H9 (cell line): ENCODE data around the gene PHYH. TPM values are rescaled to one million over a fixed set of nuclear protein-coding genes. Genes with fewer than 3 reads are reported as not detected.

Experiments used
- DNase-seq: peaks from one replicate; pipeline ENCODE4 v3.0.0-alpha.2; 2017
- H2AFZ ChIP-seq: one replicate; pipeline ENCODE4 v1.6.1; 2013; ENCODE audit warnings: mild to moderate bottlenecking, low read length, control low read depth, moderate library complexity
- H2AK5ac ChIP-seq: 2 replicates; pipeline ENCODE4 v1.6.1; 2013; ENCODE audit warnings: low read length, control low read depth, mixed read lengths; ENCODE audit not compliant: insufficient read length
- H2BK120ac ChIP-seq: one replicate; pipeline ENCODE4 v1.6.1; 2013; ENCODE audit warnings: low read depth, mild to moderate bottlenecking, low read length, control low read depth, inconsistent platforms; ENCODE audit not compliant: poor library complexity, severe bottlenecking
- H2BK12ac ChIP-seq: 2 replicates; pipeline ENCODE4 v1.6.1; 2013; ENCODE audit warnings: low read length, control low read depth, mixed read lengths, low read depth; ENCODE audit not compliant: insufficient read length
- H2BK15ac ChIP-seq: 2 replicates; pipeline ENCODE4 v1.6.1; 2013; ENCODE audit warnings: low read depth, low read length, control low read depth
- H2BK20ac ChIP-seq: one replicate; pipeline ENCODE4 v1.6.1; 2013; ENCODE audit warnings: low read depth, mild to moderate bottlenecking, low read length, control low read depth, inconsistent platforms; ENCODE audit not compliant: poor library complexity, severe bottlenecking
- H2BK5ac ChIP-seq: 2 replicates; pipeline ENCODE4 v1.6.1; 2013; ENCODE audit warnings: low read length, control low read depth, mixed read lengths; ENCODE audit not compliant: insufficient read length
- H3K14ac ChIP-seq: 2 replicates; pipeline ENCODE4 v1.6.1; 2013; ENCODE audit warnings: low read length, control low read depth; ENCODE audit not compliant: insufficient read depth
- H3K18ac ChIP-seq: 2 replicates; pipeline ENCODE4 v1.6.1; 2013; ENCODE audit warnings: low read depth, mild to moderate bottlenecking, mixed read lengths, low read length, control low read depth; ENCODE audit not compliant: insufficient read length
- H3K23ac ChIP-seq: 2 replicates; pipeline ENCODE4 v1.6.1; 2013; ENCODE audit warnings: low read length, control low read depth, mixed read lengths, low read depth; ENCODE audit not compliant: insufficient read length
- H3K23me2 ChIP-seq: 2 replicates; pipeline ENCODE4 v1.6.1; 2013; ENCODE audit warnings: low read depth, mild to moderate bottlenecking, mixed read lengths, low read length, control low read depth; ENCODE audit not compliant: insufficient read length, poor library complexity, severe bottlenecking
- H3K27ac ChIP-seq: 2 replicates; pipeline ENCODE4 v1.5.1; 2013; ENCODE audit warnings: low read length, control low read depth, mixed read lengths, low read depth; ENCODE audit not compliant: insufficient read length
- H3K27me3 ChIP-seq: 2 replicates; pipeline ENCODE4 v1.6.1; 2013; ENCODE audit warnings: low read length, control low read depth, inconsistent platforms; ENCODE audit not compliant: insufficient read depth
- H3K4ac ChIP-seq: 2 replicates; pipeline ENCODE4 v1.6.1; 2013; ENCODE audit warnings: low read depth, mild to moderate bottlenecking, control low read depth, inconsistent platforms, low read length, moderate library complexity
- H3K4me1 ChIP-seq: 2 replicates; pipeline ENCODE4 v1.6.1; 2013; ENCODE audit warnings: low read length, control low read depth, inconsistent platforms; ENCODE audit not compliant: insufficient read depth
- H3K4me2 ChIP-seq: 2 replicates; pipeline ENCODE4 v1.6.1; 2013; ENCODE audit warnings: low read length, control low read depth, mixed read lengths; ENCODE audit not compliant: insufficient read length, insufficient read depth
- H3K56ac ChIP-seq: 2 replicates; pipeline ENCODE4 v1.6.1; 2013; ENCODE audit warnings: low read depth, mild to moderate bottlenecking, mixed read lengths, low read length, control low read depth; ENCODE audit not compliant: insufficient read length
- H3K79me1 ChIP-seq: 2 replicates; pipeline ENCODE4 v1.6.1; 2013; ENCODE audit warnings: low read depth, mild to moderate bottlenecking, moderate library complexity, low read length, control low read depth, inconsistent platforms; ENCODE audit not compliant: insufficient read depth, poor library complexity, severe bottlenecking
- H3K79me2 ChIP-seq: 2 replicates; pipeline ENCODE4 v1.6.1; 2013; ENCODE audit warnings: low read length, control low read depth, inconsistent platforms; ENCODE audit not compliant: insufficient read depth
- H3K9ac ChIP-seq: 2 replicates; pipeline ENCODE4 v1.6.1; 2013; ENCODE audit warnings: low read length, control low read depth, mixed read lengths; ENCODE audit not compliant: insufficient read length; ENCODE audit errors: extremely low read depth
- H3K9me3 ChIP-seq: one replicate; pipeline ENCODE4 v1.6.1; 2013; ENCODE audit warnings: low read depth, low read length, inconsistent platforms; ENCODE audit not compliant: control insufficient read depth
- H3T11ph ChIP-seq: one replicate; pipeline ENCODE4 v1.6.1; 2013; ENCODE audit warnings: mild to moderate bottlenecking, low read length, control low read depth, inconsistent platforms
- H4K20me1 ChIP-seq: one replicate; pipeline ENCODE4 v1.6.1; 2013; ENCODE audit not compliant: control insufficient read depth, insufficient read length, insufficient read depth
- H4K5ac ChIP-seq: 2 replicates; pipeline ENCODE4 v1.6.1; 2013; ENCODE audit warnings: low read depth, mild to moderate bottlenecking, mixed read lengths, low read length, control low read depth; ENCODE audit not compliant: insufficient read length
- H4K8ac ChIP-seq: replicated peaks from 2 replicates; pipeline ENCODE4 v1.6.1; 2013; ENCODE audit warnings: low read length, control low read depth, mixed read lengths, low read depth; ENCODE audit not compliant: insufficient read length
- H4K91ac ChIP-seq: 2 replicates; pipeline ENCODE4 v1.6.1; 2013; ENCODE audit warnings: low read depth, mild to moderate bottlenecking, moderate library complexity, mixed read lengths, low read length, control low read depth; ENCODE audit not compliant: insufficient read length
- H3K27ac Mint-ChIP-seq, 3 experiments: 2 replicates in 2 of 3; 3 replicates in 1 of 3; pipeline ENCODE4 v1.8.0; 2020 to 2021; ENCODE audit warnings: mixed read lengths in 3 of 3, mild to moderate bottlenecking in 1 of 3, moderate library complexity in 1 of 3
- H3K27me3 Mint-ChIP-seq: 2 replicates; pipeline ENCODE4 v1.8.0; 2021; ENCODE audit warnings: low read depth, mild to moderate bottlenecking, moderate library complexity, mixed read lengths
- H3K36me3 Mint-ChIP-seq, 3 experiments: 2 replicates in 2 of 3; 3 replicates in 1 of 3; pipeline ENCODE4 v1.8.0; 2020 to 2021; ENCODE audit warnings: low read depth in 3 of 3, mixed read lengths in 3 of 3; ENCODE audit not compliant: insufficient read depth in 1 of 3
- H3K4me1 Mint-ChIP-seq, 2 experiments: 2 replicates each; pipeline ENCODE4 v1.8.0; 2020; ENCODE audit warnings: mixed read lengths in 2 of 2
- H3K4me3 Mint-ChIP-seq, 2 experiments: 2 replicates in 1 of 2; 3 replicates in 1 of 2; pipeline ENCODE4 v1.8.0; 2020 to 2021; ENCODE audit warnings: mild to moderate bottlenecking in 2 of 2, mixed read lengths in 2 of 2, moderate library complexity in 1 of 2
- H3K9me3 Mint-ChIP-seq, 2 experiments: 2 replicates in 1 of 2; 3 replicates in 1 of 2; pipeline ENCODE4 v1.8.0; 2020; ENCODE audit warnings: mild to moderate bottlenecking in 2 of 2, mixed read lengths in 2 of 2, moderate library complexity in 1 of 2
- WGBS: extraction: QIAGEN DNeasy Blood & Tissue Kit; methylation state at CpG from one replicate; pipeline ENCODE4 v1.1.7; 2013; ENCODE audit warnings: missing lambda C conversion rate, low lambda C conversion rate, mixed read lengths; ENCODE audit not compliant: insufficient read length; ENCODE audit errors: extremely low coverage; 5-methylcytosine and 5-hydroxymethylcytosine counted together
- total RNA-seq: library from RNA; stranded (reverse); gene quantifications from 2 replicates; pipeline ENCODE4 v1.2.1, GENCODE V29; 2021
- TF ChIP-seq, protein P1 (sequence below): fragments of 200-600 bp; sonication (generic); conservative IDR thresholded peaks from 3 replicates; pipeline ENCODE4 v1.8.0; 2021; ENCODE audit warnings: antibody characterized with exemption, mild to moderate bottlenecking

PHYH gene
- total RNA-seq, 1 experiment from 2014 or later, result 21.5 TPM

- Histone ChIP-seq H3K23me2 (no peaks in the 10 kb centered on the region), H4K5ac (no peak within 1 kb of the TSS), H3T11ph (no peak within 1 kb of the TSS), H3K27ac (no peak within 1 kb of the TSS), H3K4me1 (peaks cover 10% of the 10 kb centered on the region; the same call in 1 of the 2 replicates), H2BK120ac (no peak within 1 kb of the TSS), H2AK5ac (no peak within 1 kb of the TSS), H4K8ac (no peak within 1 kb of the TSS), H3K56ac (no peak within 1 kb of the TSS), H2BK20ac (no peak within 1 kb of the TSS), H3K9ac (no peak within 1 kb of the TSS), H2AFZ (no peak within 1 kb of the TSS), H3K23ac (no peak within 1 kb of the TSS), H2BK5ac (no peak within 1 kb of the TSS), H3K79me2 (no peaks in the 10 kb centered on the region), H4K20me1 (peaks cover 3% of the 10 kb centered on the region), H2BK12ac (no peak within 1 kb of the TSS), H3K18ac (no peak within 1 kb of the TSS), H3K4me2 (no peak within 1 kb of the TSS), H3K9me3 (no peaks in the 10 kb centered on the region), H4K91ac (no peak within 1 kb of the TSS), H3K4ac (no peak within 1 kb of the TSS), H2BK15ac (no peak within 1 kb of the TSS), H3K27me3 (no peaks in the 10 kb centered on the region), H3K79me1 (no peaks in the 10 kb centered on the region), H3K14ac (no peak within 1 kb of the TSS)
- Mint-ChIP-seq H3K9me3 (no peaks in the 10 kb centered on the region), H3K27ac (peak within 1 kb of the TSS in 1 of 3 experiments; percentile 79; a peak in 1 of 7 replicates), H3K36me3 (no peaks in the 10 kb centered on the region), H3K4me3 (no peak within 1 kb of the TSS; a peak in 2 of 5 replicates), H3K4me1 (peaks cover 25 to 35% of the 10 kb centered on the region in 2 experiments), H3K27me3 (no peaks in the 10 kb centered on the region; the same call in 1 of the 2 replicates)
- DNase-seq, result no peak
- no CpG with 5 or more reads among the region's 10 CpGs for WGBS
- TF ChIP-seq, protein P1, sequence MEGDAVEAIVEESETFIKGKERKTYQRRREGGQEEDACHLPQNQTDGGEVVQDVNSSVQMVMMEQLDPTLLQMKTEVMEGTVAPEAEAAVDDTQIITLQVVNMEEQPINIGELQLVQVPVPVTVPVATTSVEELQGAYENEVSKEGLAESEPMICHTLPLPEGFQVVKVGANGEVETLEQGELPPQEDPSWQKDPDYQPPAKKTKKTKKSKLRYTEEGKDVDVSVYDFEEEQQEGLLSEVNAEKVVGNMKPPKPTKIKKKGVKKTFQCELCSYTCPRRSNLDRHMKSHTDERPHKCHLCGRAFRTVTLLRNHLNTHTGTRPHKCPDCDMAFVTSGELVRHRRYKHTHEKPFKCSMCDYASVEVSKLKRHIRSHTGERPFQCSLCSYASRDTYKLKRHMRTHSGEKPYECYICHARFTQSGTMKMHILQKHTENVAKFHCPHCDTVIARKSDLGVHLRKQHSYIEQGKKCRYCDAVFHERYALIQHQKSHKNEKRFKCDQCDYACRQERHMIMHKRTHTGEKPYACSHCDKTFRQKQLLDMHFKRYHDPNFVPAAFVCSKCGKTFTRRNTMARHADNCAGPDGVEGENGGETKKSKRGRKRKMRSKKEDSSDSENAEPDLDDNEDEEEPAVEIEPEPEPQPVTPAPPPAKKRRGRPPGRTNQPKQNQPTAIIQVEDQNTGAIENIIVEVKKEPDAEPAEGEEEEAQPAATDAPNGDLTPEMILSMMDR, result no peak
These were observed 65.7 kb downstream of the PHYH start, which contains the start of gene UCMA for GRCh38 chr10:13234172-13234571. Gene UCMA, minus strand, starts transcription at chr10:13234374. Its CDS starts 116 bp downstream, at chr10:13234258.
